T47D (cell line): Measurements from ENCODE around the gene MEGF9.

ENCODE experiments used
- DNase-seq, 2 experiments: peaks; one replicate each; pipeline versions ENCODE4 v3.0.0 to v3.0.0-alpha.2; 2011 to 2012; ENCODE audit warnings: low read depth in 1 of 2, low spot score in 1 of 2
- JUND ChIP-seq: IDR thresholded peaks from 2 replicates; pipeline ENCODE4 v1.6.1; 2012; ENCODE audit warnings: low read depth
- in situ Hi-C: cut with HindIII; loops from 2 replicates; pipeline ENCODE4 v1.10.0; 2016; ENCODE audit warnings: low sequenced_read_pairs, low pct_unique_long_range_greater_than_20kb

MEGF9 gene

GRCh38 chr9:120689860-120690259 is 24.4 kb downstream of the MEGF9 start:
- no peak for DNase-seq
- TF ChIP-seq JUND, result no peak
- in situ Hi-C loops, result no loop called here

DNA sequence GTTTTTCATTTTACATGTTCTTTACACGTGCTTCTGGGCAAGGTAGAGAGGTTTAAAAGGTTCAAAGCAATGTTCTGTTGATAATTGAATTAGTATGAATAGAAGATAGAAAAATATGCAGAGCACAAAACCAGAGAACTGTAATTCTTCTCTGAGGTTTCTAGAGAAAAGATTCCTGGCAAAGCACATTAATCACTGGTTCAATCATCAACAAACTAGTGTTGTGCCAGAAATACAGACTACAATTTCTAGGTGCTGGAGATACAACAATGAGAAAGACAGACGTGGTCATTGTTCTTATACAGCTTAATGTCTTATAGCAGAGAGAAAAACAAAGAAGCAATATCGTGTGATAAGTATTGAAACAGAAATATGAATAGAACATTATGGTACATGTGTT is 25.5 kb downstream of the MEGF9 start:
- DNase-seq, result no peak
- TF ChIP-seq JUND, result no peak
- in situ Hi-C loops, result no loop called here

- TF ChIP-seq JUND, result no peak
- in situ Hi-C loops, result no loop called here
- DNase-seq, result no peak
Observed at GRCh38 chr9:120683150-120683549, 31.1 kb downstream of the MEGF9 start.

GRCh38 chr9:120681121-120681520 is 33.1 kb downstream of the MEGF9 start:
- in situ Hi-C loops, result no loop called here

DNA sequence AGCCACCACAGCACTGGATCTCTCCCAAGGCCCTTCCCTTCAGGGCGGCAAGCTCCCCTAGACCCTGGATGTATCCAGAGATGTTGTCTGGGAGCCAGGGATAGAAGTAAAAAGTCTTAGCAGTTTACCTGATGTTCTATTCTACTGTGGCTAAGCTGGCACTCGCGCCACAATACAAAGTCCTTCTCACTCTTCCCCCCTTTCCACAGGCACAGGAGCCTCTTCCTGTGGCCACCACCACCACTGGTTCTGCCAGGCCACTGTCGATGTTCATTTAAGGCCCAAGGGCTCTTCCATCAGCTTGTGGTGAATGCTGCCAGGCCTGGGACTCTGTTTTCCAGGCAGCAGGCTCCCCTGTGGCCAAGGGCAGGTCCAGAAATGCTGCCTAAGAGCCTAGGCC is 33.7 kb downstream of the MEGF9 start:
- TF ChIP-seq JUND, result no peak
- in situ Hi-C loops, result no loop called here
- no peak for DNase-seq

More at GRCh38 chr9:120681121-120681520, 33.1 kb downstream of the MEGF9 start:
- no peak for DNase-seq
- no peak for TF ChIP-seq JUND

DNA sequence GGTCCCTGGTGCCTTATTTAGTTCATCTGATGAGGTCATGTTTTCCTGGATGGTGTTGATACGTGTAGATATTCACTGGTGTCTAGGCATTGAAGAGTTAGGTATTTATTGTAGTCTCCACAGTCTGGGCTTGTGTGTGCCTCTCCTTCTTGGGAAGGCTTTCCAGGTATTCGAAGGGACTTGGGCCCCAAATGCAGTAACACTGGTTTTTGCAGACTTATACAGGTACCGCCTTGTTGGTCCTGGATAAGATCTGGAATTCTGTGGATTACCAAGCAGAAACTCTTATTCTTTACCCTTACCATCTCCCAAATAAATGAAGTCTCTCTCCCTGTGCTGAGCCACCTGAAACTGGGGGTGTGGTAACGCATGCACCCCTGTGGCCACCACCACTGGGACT is 34.1 kb downstream of the MEGF9 start:
- TF ChIP-seq JUND, result no peak
- in situ Hi-C loops, result no loop called here
- peak in 1 of 2 experiments; percentile 53 for DNase-seq

- no peak for TF ChIP-seq JUND
- no peak for DNase-seq
- in situ Hi-C loops, result no loop called here
Observed at GRCh38 chr9:120677965-120678364, 36.3 kb downstream of the MEGF9 start.

- DNase-seq, result no peak
- TF ChIP-seq JUND, result no peak
- in situ Hi-C loops, result no loop called here
Observed at GRCh38 chr9:120676767-120677402, 37.4 kb downstream of the MEGF9 start.

DNA sequence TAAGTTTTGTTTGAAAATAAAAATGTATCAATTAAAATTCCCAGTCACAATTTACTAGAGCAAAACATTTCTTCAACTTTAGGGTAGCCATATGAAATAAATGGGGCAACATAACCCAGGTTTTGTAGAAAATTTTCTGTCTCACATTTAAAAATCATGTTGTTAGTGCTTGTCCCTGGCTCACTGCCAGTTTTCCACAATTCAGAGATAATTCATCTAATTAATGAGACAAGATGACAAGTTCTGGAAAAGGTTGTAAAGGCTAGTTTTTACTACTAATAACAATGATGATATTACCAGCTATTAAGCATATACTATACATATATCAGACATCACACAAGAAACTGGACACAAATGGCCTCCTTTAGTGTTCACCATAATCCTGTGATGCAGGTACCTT is 45.9 kb downstream of the MEGF9 start:
- in situ Hi-C loops, result no loop called here
- no peak for DNase-seq
- TF ChIP-seq JUND, result no peak

DNA sequence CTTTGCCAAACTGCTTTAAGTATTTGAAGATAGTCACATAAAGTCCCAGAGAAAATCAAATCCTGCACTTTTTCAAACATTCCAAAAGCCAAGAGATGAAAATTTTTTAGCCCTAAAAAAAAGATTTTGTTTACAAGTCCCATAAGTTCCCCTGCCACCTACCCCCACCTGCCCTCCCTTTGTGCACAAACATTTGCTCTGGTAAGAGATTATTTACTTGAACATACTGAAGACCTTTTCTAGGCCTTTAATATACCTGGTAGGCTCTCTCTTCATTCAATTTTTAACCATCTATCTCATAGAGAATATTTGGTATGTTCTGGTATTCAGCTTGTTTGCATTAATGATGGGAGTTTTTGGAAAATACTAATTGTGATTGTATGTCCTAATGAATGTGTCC is 50.3 kb downstream of the MEGF9 start:
- in situ Hi-C loops, result no loop called here
- DNase-seq, result no peak
- no peak for TF ChIP-seq JUND

GRCh38 chr9:120663380-120663779 is 50.9 kb downstream of the MEGF9 start:
- in situ Hi-C loops, result no loop called here
- no peak for DNase-seq
- TF ChIP-seq JUND, result no peak

GRCh38 chr9:120662513-120662912 is 51.8 kb downstream of the MEGF9 start:
- no peak for DNase-seq
- in situ Hi-C loops, result no loop called here
- no peak for TF ChIP-seq JUND

GRCh38 chr9:120659676-120660075 is 54.6 kb downstream of the MEGF9 start:
- in situ Hi-C loops, result no loop called here
- DNase-seq, result no peak
- no peak for TF ChIP-seq JUND

DNA sequence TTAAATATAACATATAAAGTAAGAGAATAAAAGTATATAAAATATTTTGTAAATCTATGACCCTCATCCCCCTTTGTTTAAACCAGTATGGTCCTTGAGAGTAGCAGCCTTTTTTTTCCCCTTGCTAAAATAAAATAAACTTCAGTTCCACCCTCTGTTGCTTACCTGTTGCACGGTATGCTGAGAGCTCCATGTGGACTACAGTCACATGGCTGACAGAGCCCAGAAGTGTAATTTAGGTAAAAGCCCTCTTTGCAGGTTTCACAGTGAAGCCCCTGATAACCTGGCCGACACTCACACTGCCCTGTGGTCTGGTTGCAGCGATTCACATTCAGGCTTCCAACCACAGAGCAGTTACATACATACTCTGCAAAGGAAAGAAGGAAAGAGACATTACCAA is 55.1 kb downstream of the MEGF9 start:
- in situ Hi-C loops, result no loop called here
- TF ChIP-seq JUND, result no peak
- DNase-seq, result no peak
